ENCODE measurements around the gene BIN1.

Gene BIN1

GRCh38 chr2:127022817-127023216 is 84.1 kb downstream of the BIN1 start:
- Mint-ChIP-seq H3K27ac (no peak overlapping the region), H3K27me3 (ENCODE audit: low read depth) (no peaks in the 10 kb centered on the region), H3K9me3 (no peaks in the 10 kb centered on the region), H3K4me1 (peaks cover 13% of the 10 kb centered on the region), H3K4me3 (no peak overlapping the region), H3K36me3 (ENCODE audit: low read depth) (no peaks in the 10 kb centered on the region)
- TF ChIP-seq CTCF (IDR thresholded peaks at IDR 0.05; ENCODE audit: unreplicated experiment in 3 of 3): no peak

GRCh38 chr2:127020536-127020935 is 86.4 kb downstream of the BIN1 start:
- Mint-ChIP-seq H3K27me3 (ENCODE audit: low read depth) (no peaks in the 10 kb centered on the region), H3K27ac (no peak overlapping the region), H3K4me1 (peaks cover 8% of the 10 kb centered on the region), H3K4me3 (no peak overlapping the region), H3K9me3 (no peaks in the 10 kb centered on the region), H3K36me3 (ENCODE audit: low read depth) (no peaks in the 10 kb centered on the region)
- TF ChIP-seq CTCF (IDR thresholded peaks at IDR 0.05; ENCODE audit: unreplicated experiment in 3 of 3): no peak

GRCh38 chr2:127017548-127017947 is 89.4 kb downstream of the BIN1 start:
- peaks cover 14% of the 10 kb centered on the region for H3K4me1 Mint-ChIP-seq
- TF ChIP-seq CTCF (IDR thresholded peaks at IDR 0.05; ENCODE audit: unreplicated experiment in 3 of 3): no peak
- H3K4me3 Mint-ChIP-seq: no peak overlapping the region
- H3K27ac Mint-ChIP-seq: peak overlapping the region in 2 of 3 experiments; percentile 32 to 68
- H3K27me3 Mint-ChIP-seq (ENCODE audit: low read depth): peaks cover 4% of the 10 kb centered on the region
- no peaks in the 10 kb centered on the region for H3K9me3 Mint-ChIP-seq
- H3K36me3 Mint-ChIP-seq (ENCODE audit: low read depth): no peaks in the 10 kb centered on the region

- Mint-ChIP-seq H3K27ac (no peak overlapping the region), H3K9me3 (no peaks in the 10 kb centered on the region), H3K4me3 (no peak overlapping the region), H3K36me3 (ENCODE audit: low read depth) (no peaks in the 10 kb centered on the region), H3K27me3 (ENCODE audit: low read depth) (peaks cover 4% of the 10 kb centered on the region), H3K4me1 (peaks cover 26% of the 10 kb centered on the region)
- no peak for TF ChIP-seq CTCF (IDR thresholded peaks at IDR 0.05; ENCODE audit: unreplicated experiment in 3 of 3)
These were observed 90.6 kb downstream of the BIN1 start for GRCh38 chr2:127016329-127016728.

GRCh38 chr2:127015106-127015910 is 91.6 kb downstream of the BIN1 start:
- Mint-ChIP-seq H3K4me1 (peaks cover 32% of the 10 kb centered on the region), H3K4me3 (no peak overlapping the region), H3K27ac (peak overlapping the region in 1 of 3 experiments; percentile 16), H3K36me3 (ENCODE audit: low read depth) (no peaks in the 10 kb centered on the region), H3K27me3 (ENCODE audit: low read depth) (peaks cover 7% of the 10 kb centered on the region), H3K9me3 (peaks cover 4% of the 10 kb centered on the region)
- TF ChIP-seq CTCF (IDR thresholded peaks at IDR 0.05; ENCODE audit: unreplicated experiment in 3 of 3): no peak

- Mint-ChIP-seq H3K27ac (peak overlapping the region in 2 of 3 experiments; percentile 16 to 74), H3K27me3 (ENCODE audit: low read depth) (peaks cover 7% of the 10 kb centered on the region), H3K36me3 (ENCODE audit: low read depth) (no peaks in the 10 kb centered on the region), H3K9me3 (peaks cover 4% of the 10 kb centered on the region), H3K4me1 (peaks cover 32% of the 10 kb centered on the region), H3K4me3 (no peak overlapping the region)
- no peak for TF ChIP-seq CTCF (IDR thresholded peaks at IDR 0.05; ENCODE audit: unreplicated experiment in 3 of 3)
These were observed 92.3 kb downstream of the BIN1 start for GRCh38 chr2:127014630-127015029.

Measured in nephron (organoid).